Stimulated activated CD8-positive, alpha-beta memory T cell treated with anti-CD3 and anti-CD28 coated beads, Interleukin-7, amount 100 ng/mL, for 48 hours (primary cell): ENCODE results near the gene CLASP1.
"Not testable (repeated sequence)": the region's sequence is repeated elsewhere in the genome, so short reads cannot be mapped to it uniquely, and the experiment has no call there.

Experiments
- DNase-seq, 2 donors: peaks; one replicate each; pipeline ENCODE4 v3.0.0-alpha.2; 2020; ENCODE audit warnings: low read depth in 1 of 2; ENCODE audit errors: extremely low read depth in 1 of 2

Gene CLASP1

GRCh38 chr2:121626777-121627524 is 22.3 kb downstream of the CLASP1 start:
- no peak for DNase-seq

GRCh38 chr2:121625953-121626352 is 23.3 kb downstream of the CLASP1 start:
- DNase-seq: no peak

GRCh38 chr2:121617042-121617599 is 32.1 kb downstream of the CLASP1 start:
- no peak for DNase-seq

- no peak for DNase-seq
These were observed 35.5 kb downstream of the CLASP1 start for GRCh38 chr2:121613774-121614173.

GRCh38 chr2:121613152-121613551 is 36.1 kb downstream of the CLASP1 start:
- DNase-seq: no peak

- DNase-seq: no peak
These were observed 37.2 kb downstream of the CLASP1 start for GRCh38 chr2:121611730-121612705.

GRCh38 chr2:121611048-121611649 is 38.1 kb downstream of the CLASP1 start:
- not testable (repeated sequence) for DNase-seq

GRCh38 chr2:121610487-121610874 is 38.8 kb downstream of the CLASP1 start:
- DNase-seq: not testable (repeated sequence)

- DNase-seq: no peak
These were observed 40.3 kb downstream of the CLASP1 start for GRCh38 chr2:121608967-121609366.

GRCh38 chr2:121608367-121608766 is 40.9 kb downstream of the CLASP1 start:
- DNase-seq: no peak

- DNase-seq: no peak
These were observed 43.2 kb downstream of the CLASP1 start for GRCh38 chr2:121605820-121606733.

GRCh38 chr2:121603185-121603584 is 46.1 kb downstream of the CLASP1 start:
- no peak for DNase-seq

GRCh38 chr2:121599963-121600651 is 49.2 kb downstream of the CLASP1 start:
- no peak for DNase-seq

- no peak for DNase-seq
These were observed 51.2 kb downstream of the CLASP1 start for GRCh38 chr2:121598087-121598486.

GRCh38 chr2:121596221-121597080 is 52.8 kb downstream of the CLASP1 start:
- DNase-seq: no peak

- no peak for DNase-seq
These were observed 54.0 kb downstream of the CLASP1 start for GRCh38 chr2:121595012-121595891.

- no peak for DNase-seq
These were observed 58.1 kb downstream of the CLASP1 start for GRCh38 chr2:121591199-121591598.

- no peak for DNase-seq
These were observed 60.9 kb downstream of the CLASP1 start for GRCh38 chr2:121588357-121588756.
